ENCODE measurements around the gene TMEM191C.
"Not testable (repeated sequence)": the region's sequence is repeated elsewhere in the genome, so short reads cannot be mapped to it uniquely, and the experiment has no call there.

DNA sequence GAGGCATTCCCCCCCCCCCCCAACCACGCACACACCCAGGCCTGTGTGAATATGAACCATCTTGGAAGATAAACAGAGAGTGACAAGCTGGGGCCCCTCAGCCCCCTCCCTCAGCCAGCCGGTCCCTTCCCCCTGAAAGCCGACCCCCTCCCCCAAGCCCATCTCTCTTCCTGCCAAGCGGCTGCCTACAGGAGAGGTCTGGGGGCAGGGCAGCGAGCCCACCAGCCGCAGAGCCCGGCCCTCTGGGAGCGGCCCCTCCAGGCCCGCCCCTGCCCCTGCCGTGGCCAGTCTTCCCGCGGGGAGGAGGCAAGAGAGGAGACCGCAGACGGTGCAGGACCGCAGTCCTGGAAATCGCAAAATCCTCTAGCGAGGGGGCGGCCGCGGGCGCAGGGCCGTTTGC, 49.3 kb downstream of the TMEM191C start:
- TF ChIP-seq, protein P1, sequence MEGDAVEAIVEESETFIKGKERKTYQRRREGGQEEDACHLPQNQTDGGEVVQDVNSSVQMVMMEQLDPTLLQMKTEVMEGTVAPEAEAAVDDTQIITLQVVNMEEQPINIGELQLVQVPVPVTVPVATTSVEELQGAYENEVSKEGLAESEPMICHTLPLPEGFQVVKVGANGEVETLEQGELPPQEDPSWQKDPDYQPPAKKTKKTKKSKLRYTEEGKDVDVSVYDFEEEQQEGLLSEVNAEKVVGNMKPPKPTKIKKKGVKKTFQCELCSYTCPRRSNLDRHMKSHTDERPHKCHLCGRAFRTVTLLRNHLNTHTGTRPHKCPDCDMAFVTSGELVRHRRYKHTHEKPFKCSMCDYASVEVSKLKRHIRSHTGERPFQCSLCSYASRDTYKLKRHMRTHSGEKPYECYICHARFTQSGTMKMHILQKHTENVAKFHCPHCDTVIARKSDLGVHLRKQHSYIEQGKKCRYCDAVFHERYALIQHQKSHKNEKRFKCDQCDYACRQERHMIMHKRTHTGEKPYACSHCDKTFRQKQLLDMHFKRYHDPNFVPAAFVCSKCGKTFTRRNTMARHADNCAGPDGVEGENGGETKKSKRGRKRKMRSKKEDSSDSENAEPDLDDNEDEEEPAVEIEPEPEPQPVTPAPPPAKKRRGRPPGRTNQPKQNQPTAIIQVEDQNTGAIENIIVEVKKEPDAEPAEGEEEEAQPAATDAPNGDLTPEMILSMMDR (IDR thresholded peaks at IDR 0.05) = not testable (repeated sequence)
- TF ChIP-seq POLR2A (IDR thresholded peaks at IDR 0.05) = not testable (repeated sequence)

Data from heart left ventricle (tissue), 13 donors.